Skin epidermis (tissue), 12 donors: ENCODE data around the gene REC114.
"Not testable (repeated sequence)": the region's sequence is repeated elsewhere in the genome, so short reads cannot be mapped to it uniquely, and the experiment has no call there.

Experiments
- H3K27ac ChIP-seq, 21 experiments: fragments of 200-600 bp; sonication (generic) in 11 of 21; one replicate each; pipeline ENCODE4 v1.5.0; 2020; ENCODE audit warnings: mild to moderate bottlenecking in 3 of 21, inconsistent platforms in 2 of 21, moderate library complexity in 2 of 21
- H3K4me3 ChIP-seq, 7 experiments: fragments of 200-600 bp; sonication (generic) in 2 of 7; one replicate each; pipeline ENCODE4 v1.5.0; 2020; ENCODE audit warnings: inconsistent platforms in 2 of 7, mild to moderate bottlenecking in 2 of 7, moderate library complexity in 1 of 7

Gene REC114

GRCh38 chr15:73449980-73450379, 7.0 kb downstream of the REC114 start:
- not testable (repeated sequence) for H3K4me3 ChIP-seq, H3K27ac ChIP-seq

DNA sequence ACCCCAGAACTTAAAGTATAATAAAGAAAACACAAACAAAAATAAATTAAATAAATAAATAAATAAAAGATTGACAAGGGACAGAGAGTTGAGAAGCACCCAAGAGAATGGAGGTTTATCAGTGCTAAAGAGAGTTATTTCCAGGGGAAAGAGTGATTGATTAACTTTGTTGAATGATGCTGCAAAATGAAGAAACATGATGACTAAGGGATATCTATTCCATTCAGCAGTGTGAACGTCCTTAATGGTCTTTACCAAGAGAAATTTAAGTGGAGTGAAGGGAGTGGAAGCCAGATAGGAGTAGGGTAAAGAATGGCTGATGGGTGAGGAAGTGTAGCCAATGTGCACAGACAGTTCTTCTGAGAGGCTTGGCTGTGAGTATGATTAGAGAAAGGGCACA, 11.1 kb downstream of the REC114 start:
- no peak overlapping the region for H3K4me3 ChIP-seq
- no peak overlapping the region for H3K27ac ChIP-seq

- Histone ChIP-seq H3K27ac (no peak overlapping the region), H3K4me3 (no peak overlapping the region)
Observed at GRCh38 chr15:73455876-73456275, 12.9 kb downstream of the REC114 start.

DNA sequence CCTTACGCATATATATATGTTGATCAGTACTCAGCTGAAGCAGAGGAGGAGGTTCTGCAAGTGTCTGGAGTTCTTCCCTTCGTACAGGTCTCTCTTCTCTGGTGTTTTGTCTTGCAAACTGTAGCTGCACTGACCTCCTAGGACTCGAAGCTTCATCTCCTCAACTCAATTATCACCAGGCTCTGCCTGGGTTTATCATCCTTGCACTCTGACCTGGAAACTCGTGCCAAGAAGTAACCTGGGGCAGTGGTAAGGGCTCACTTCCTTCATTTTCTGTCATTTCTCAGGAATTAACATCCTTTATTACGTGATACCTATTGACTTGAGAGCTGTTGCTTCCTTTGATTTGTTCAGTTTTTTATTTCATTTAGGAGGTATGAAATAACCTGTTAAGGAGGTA, 14.4 kb downstream of the REC114 start:
- no peak overlapping the region for H3K27ac ChIP-seq
- no peak overlapping the region for H3K4me3 ChIP-seq

GRCh38 chr15:73460662-73461061, 17.7 kb downstream of the REC114 start:
- H3K27ac ChIP-seq: no peak overlapping the region
- no peak overlapping the region for H3K4me3 ChIP-seq

DNA sequence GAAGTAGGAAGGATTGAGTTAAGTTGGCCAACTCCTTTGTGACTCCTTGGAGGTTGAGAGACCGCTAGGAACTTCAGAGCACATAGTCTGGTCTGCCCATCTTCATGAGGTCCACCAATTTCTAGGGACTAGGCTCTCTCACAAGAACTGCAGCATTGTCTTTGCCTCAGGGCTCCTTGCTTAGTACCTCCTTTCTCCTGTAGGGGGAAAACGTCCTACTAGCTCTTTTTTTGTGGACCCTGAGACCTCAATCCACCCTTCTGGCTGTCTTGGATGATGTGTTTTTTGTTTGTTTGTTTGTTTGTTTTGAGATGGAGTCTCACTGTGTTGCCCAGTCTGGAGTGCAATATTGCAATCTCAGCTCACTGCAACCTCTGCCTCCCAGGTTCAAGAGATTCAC, 21.6 kb downstream of the REC114 start:
- Histone ChIP-seq H3K27ac (no peak overlapping the region), H3K4me3 (no peak overlapping the region)

- Histone ChIP-seq H3K27ac (no peak overlapping the region), H3K4me3 (no peak overlapping the region)
Observed at GRCh38 chr15:73467758-73468157, 24.8 kb downstream of the REC114 start.

DNA sequence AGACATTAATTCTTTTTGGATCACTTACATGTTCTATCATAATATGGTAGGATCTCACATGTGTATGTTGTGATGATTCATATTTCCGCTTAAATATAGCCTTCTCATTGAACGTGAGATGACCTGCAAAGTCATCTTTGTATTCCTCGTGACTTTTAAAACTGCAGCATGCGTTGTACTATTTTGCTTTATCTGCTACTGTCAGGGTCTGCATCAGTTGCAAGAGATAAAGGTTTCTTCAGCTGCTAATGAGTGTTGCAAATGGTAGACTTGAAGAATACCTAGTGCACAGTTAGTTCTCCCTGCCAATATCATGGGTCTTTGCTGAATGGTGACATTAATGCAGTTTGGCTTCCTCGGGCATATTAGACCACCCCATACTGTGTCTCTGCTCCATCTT, 31.8 kb downstream of the REC114 start:
- Histone ChIP-seq H3K27ac (no peak overlapping the region), H3K4me3 (no peak overlapping the region)

DNA sequence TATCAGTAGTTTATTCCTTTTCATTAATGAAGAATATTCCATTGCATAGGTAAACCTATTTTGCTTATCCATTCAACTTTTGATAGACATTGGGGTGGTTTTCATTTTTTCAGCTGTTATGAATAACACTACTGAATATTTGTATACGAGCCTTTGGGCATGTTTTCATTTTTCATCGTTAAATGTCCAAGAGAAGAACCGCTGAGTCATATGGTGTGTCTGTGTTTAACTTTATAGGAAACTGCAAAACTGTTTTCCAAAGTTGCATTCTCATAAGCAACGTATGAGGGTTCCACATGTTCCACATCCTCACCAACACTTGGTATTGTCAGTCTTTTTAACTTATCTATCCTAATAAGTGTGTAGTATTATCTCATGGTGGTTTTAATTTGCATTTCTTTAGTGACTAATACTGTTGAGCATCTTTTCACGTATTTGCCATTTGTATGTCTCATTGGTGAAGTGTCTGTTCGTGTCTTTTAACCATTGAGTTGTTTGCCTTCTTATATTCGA, 33.8 kb downstream of the REC114 start:
- no peak overlapping the region for H3K4me3 ChIP-seq
- no peak overlapping the region for H3K27ac ChIP-seq

GRCh38 chr15:73480050-73480449, 37.1 kb downstream of the REC114 start:
- Histone ChIP-seq H3K4me3 (no peak overlapping the region), H3K27ac (no peak overlapping the region)

GRCh38 chr15:73482166-73482565, 39.2 kb downstream of the REC114 start:
- no peak overlapping the region for H3K4me3 ChIP-seq
- H3K27ac ChIP-seq: no peak overlapping the region

GRCh38 chr15:73483053-73483452, 40.1 kb downstream of the REC114 start:
- Histone ChIP-seq H3K27ac (no peak overlapping the region), H3K4me3 (no peak overlapping the region)

- Histone ChIP-seq H3K27ac (no peak overlapping the region), H3K4me3 (no peak overlapping the region)
Observed at GRCh38 chr15:73485372-73485771, 42.4 kb downstream of the REC114 start.

DNA sequence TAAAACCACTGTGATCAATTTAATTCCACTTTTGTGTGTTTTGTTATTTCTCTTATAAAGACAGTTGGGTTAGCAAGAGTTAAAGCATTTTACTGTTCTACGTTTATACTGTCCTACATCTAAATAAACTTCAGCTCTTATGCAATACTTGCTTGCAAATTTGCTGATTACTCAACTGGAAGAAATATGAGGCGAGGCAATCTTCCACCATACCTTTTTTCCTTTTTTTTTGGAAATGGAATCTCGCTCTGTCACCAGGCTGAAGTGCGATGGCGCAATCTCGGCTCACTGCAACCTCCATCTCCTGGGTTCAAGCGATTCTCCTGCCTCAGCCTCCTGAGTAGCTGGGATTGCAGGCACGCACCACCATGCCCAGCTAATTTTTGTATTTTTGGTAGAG, 42.9 kb downstream of the REC114 start:
- H3K4me3 ChIP-seq, H3K27ac ChIP-seq: not testable (repeated sequence)

GRCh38 chr15:73488698-73489097, 45.7 kb downstream of the REC114 start:
- no peak overlapping the region for H3K27ac ChIP-seq
- no peak overlapping the region for H3K4me3 ChIP-seq

GRCh38 chr15:73493922-73494321, 51.0 kb downstream of the REC114 start:
- H3K4me3 ChIP-seq: no peak overlapping the region
- no peak overlapping the region for H3K27ac ChIP-seq

DNA sequence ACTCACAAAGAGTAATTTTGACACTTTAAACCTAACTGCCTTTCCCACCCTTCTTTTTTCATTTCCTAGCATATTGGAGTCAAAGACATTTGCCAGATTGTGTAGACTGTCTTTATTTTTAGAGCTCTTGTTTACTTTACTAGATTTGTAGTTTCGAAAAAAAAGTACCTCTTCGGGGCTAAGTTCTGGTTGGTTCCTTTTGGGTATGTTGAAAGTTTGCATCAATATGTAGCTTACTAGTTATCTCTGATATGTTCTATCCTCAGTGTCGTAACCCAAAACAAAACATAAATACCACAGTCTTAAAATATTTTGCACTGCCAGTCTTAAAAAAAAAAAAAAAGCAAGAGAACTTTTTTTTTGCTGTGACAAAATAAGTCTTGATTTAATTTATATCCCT, 52.2 kb downstream of the REC114 start:
- H3K27ac ChIP-seq: no peak overlapping the region

DNA sequence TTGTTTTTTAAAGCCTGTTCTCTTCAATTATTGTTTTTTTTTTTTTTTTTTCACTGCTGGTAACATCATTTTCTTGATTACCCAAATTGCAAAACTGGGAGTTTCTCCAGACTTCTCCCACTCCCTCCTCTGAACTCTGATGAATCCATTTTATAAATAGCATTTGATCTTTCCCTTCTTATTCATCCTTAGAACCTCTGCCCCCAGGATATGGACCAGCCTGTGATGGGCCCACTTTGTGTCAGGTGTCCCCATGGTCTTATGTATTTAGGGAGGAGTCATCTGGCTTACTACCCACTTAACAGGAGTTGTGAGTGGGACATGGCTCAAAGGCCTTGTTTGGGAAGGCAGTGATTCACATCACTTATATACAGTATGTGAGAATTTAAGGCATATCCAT, 57.7 kb downstream of the REC114 start:
- H3K27ac ChIP-seq: no peak overlapping the region
- no peak overlapping the region for H3K4me3 ChIP-seq

More for the DNA sequence above, 52.2 kb downstream of the REC114 start:
- no peak overlapping the region for H3K4me3 ChIP-seq

DNA sequence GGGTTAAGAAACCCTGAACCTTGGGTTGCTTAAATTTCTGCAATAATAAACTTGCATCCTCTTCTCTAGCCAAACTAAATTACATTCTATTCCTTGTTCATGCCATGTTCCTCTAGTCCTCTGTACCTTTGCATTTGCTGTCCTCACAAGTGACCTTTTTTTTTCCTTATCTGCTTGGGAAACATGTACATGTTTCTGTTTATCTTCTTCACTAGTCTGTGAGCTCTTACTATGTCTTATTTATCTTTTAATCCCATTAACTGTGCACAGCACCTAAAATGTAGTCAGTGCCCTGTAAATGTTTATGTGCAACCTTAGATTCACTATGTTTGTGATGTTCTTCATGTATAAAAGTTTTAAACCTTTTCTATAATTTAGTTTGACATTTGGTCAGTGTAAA, 61.9 kb downstream of the REC114 start:
- H3K27ac ChIP-seq: no peak overlapping the region
- no peak overlapping the region for H3K4me3 ChIP-seq

DNA sequence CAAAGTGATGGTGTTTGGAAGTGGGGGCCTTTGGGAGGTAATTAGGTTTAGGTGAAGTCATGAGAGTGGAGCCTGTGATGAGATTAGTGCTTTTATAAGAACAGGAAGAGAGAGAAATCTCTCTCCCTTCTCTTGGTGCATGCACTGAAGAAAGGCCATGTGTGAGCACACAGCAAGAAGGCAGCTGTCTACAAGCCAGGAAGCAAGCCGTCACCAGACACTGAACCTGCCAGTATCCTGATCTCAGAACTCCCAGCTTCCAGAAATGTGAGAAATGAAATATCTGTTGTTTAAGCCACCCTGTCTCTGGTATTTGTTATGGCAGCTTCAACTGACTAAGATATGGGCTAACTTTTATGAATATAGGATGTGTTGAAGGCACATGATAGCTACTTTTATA, 72.6 kb downstream of the REC114 start:
- H3K27ac ChIP-seq: no peak overlapping the region
- H3K4me3 ChIP-seq: no peak overlapping the region

DNA sequence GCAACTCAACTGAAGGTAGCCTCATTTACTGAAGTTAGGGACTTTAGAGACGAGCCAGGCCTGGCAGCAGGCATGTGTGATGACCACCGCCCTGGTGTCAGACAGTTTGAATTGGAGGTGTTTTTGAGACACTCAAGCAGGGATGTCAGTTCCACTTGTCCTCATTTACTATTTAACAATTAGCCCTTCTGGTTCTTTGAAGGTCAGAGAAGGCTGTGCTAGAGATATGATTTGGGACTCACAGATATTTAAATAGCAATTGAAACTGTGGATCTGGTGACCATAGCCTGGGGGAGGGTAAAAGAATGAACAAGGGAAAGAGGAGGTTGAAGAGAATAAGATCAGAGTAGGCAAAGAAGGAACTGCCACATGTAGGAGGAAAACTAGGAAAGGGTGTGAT, 74.6 kb downstream of the REC114 start:
- H3K4me3 ChIP-seq: no peak overlapping the region
- no peak overlapping the region for H3K27ac ChIP-seq

GRCh38 chr15:73518180-73518862, 75.4 kb downstream of the REC114 start:
- no peak overlapping the region for H3K4me3 ChIP-seq
- H3K27ac ChIP-seq: no peak overlapping the region
